SU-DHL-6 (cell line): ENCODE measurements around the gene DOCK1.

Source experiments
- CTCF ChIP-seq: fragments of 200-600 bp; sonication (generic); IDR thresholded peaks from one replicate; pipeline ENCODE4 v1.5.1; 2017; ENCODE audit warnings: antibody characterized with exemption, mild to moderate bottlenecking, low read length, moderate library complexity; ENCODE audit not compliant: insufficient read depth, poor library complexity, severe bottlenecking
- EZH2phosphoT487 ChIP-seq: fragments of 200-600 bp; sonication (generic), shearing (Covaris generic); conservative IDR thresholded peaks from 2 replicates; pipeline ENCODE4 v1.6.1; 2018; ENCODE audit warnings: mild to moderate bottlenecking, antibody characterized with exemption, low read length, moderate library complexity, mixed read lengths

GRCh38 chr10:127027786-127028185, 122.6 kb downstream of the DOCK1 start:
- TF ChIP-seq CTCF (no peak), EZH2phosphoT487 (no peak)
